DND-41 (cell line): Measurements from ENCODE around the gene MYO1D.

Experiments
- ATAC-seq: fragments of 200-7000 bp; cut with Tn5 transposase; 3 replicates; pipeline ENCODE4 v1.9.1; 2021; ENCODE audit warnings: low read depth; ENCODE audit not compliant: insufficient read depth
- DNase-seq: peaks from one replicate; pipeline ENCODE4 v3.0.0-alpha.2; 2020
- H2AFZ ChIP-seq: 2 replicates; pipeline ENCODE4 v1.6.0; 2012; ENCODE audit warnings: low read depth, low read length
- H3K27ac ChIP-seq: 2 replicates; pipeline ENCODE4 v1.5.1; 2012; ENCODE audit warnings: low read length, inconsistent platforms
- H3K27me3 ChIP-seq: fragments of 200-600 bp; sonication (generic); 2 replicates; pipeline ENCODE4 v1.6.0; 2012; ENCODE audit warnings: low read length, mild to moderate bottlenecking, inconsistent platforms; ENCODE audit not compliant: insufficient read depth, poor library complexity
- H3K36me3 ChIP-seq: 2 replicates; pipeline ENCODE4 v1.5.1; 2012; ENCODE audit warnings: low read length, inconsistent platforms; ENCODE audit not compliant: insufficient read depth
- H3K4me1 ChIP-seq: 2 replicates; pipeline ENCODE4 v1.5.1; 2012; ENCODE audit warnings: mild to moderate bottlenecking, low read length; ENCODE audit not compliant: insufficient read depth
- H3K4me2 ChIP-seq: 2 replicates; pipeline ENCODE4 v1.6.0; 2012; ENCODE audit warnings: mild to moderate bottlenecking, moderate library complexity, low read length, inconsistent platforms; ENCODE audit not compliant: insufficient read depth
- H3K4me3 ChIP-seq, 2 experiments: fragments of 200-600 bp in 1 of 2; shearing (Covaris generic) in 1 of 2; 2 replicates each; pipeline ENCODE4 v1.5.1; 2012 to 2016; ENCODE audit warnings: inconsistent platforms in 2 of 2, low read length in 2 of 2, mild to moderate bottlenecking in 2 of 2, low read depth in 1 of 2, moderate library complexity in 1 of 2
- H3K79me2 ChIP-seq: 2 replicates; pipeline ENCODE4 v1.6.0; 2012; ENCODE audit warnings: low read length, inconsistent platforms; ENCODE audit not compliant: insufficient read depth
- H3K9ac ChIP-seq: 2 replicates; pipeline ENCODE4 v1.6.0; 2012; ENCODE audit warnings: low read depth, mild to moderate bottlenecking, inconsistent platforms, low read length, moderate library complexity
- H3K9me3 ChIP-seq: 2 replicates; pipeline ENCODE4 v1.5.1; 2012; ENCODE audit warnings: low read length, moderate library complexity, mild to moderate bottlenecking, inconsistent platforms; ENCODE audit not compliant: insufficient read depth, severe bottlenecking
- H4K20me1 ChIP-seq: 2 replicates; pipeline ENCODE4 v1.6.0; 2012; ENCODE audit warnings: low read length; ENCODE audit not compliant: insufficient read depth
- EZH2 ChIP-seq: IDR thresholded peaks from 3 replicates; pipeline ENCODE4 v1.6.1; 2012; ENCODE audit warnings: borderline replicate concordance, low read depth, mild to moderate bottlenecking, moderate library complexity, low read length, inconsistent platforms; ENCODE audit not compliant: severe bottlenecking
- TF ChIP-seq, protein P1 (sequence below): IDR thresholded peaks from 2 replicates; pipeline ENCODE4 v1.5.1; 2012; ENCODE audit warnings: borderline replicate concordance, low read length, moderate library complexity, mild to moderate bottlenecking; ENCODE audit not compliant: poor library complexity, severe bottlenecking; ENCODE audit errors: extremely low read depth

Gene MYO1D

DNA sequence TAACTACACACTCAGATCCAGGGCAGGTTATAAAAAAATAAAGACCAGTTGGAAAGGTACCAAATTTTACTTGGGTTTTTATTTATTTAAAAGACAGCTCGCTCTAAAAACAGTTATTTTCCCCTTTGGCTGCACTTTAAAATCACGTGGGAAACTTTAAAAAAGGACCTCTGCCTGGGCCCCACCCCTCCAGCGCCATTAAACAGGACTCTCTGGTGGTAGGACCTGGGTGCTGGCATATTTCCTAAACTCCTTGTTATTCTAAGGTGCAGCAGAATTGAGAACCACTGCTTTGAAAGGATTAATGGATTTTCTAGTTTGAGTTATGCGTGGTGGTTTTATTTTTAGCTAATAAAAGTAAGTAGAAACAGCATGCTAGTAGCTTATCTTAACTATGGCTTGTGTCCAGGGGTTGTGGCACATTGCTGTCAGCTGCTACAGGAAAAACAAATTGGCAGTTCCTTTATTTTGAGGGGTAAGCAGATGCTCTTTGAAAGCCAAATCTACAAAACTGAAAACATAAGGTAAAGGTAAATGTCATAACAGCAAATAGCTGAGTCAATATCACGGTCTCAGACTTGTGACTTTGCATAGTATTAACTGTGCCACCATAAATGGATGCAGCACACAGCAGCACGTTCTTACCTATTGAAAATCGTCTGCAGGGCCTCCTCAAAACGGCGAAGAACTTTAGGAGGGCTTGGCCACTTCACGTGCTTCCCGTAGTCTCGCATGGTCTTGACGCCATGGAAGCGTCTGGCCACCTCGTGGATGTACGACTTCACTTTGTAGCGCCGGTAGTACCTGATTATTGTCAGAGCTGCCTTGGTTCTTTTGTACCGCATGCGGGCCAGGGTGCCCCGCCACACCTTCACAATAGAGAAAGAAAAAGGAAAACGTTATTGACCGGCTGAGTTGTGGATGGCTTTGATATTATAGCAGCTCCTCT, 218.2 kb downstream of the MYO1D start:
- H3K27ac ChIP-seq = no peak overlapping the region
- no peak overlapping the region for H3K9ac ChIP-seq
- H2AFZ ChIP-seq = no peak overlapping the region
- no peak overlapping the region for H3K4me3 ChIP-seq
- H3K27me3 ChIP-seq = peaks cover 6% of the 10 kb centered on the region
- H3K9me3 ChIP-seq = no peaks in the 10 kb centered on the region
- no peaks in the 10 kb centered on the region for H3K36me3 ChIP-seq
- H3K4me1 ChIP-seq = no peaks in the 10 kb centered on the region
- no peak overlapping the region for H3K4me2 ChIP-seq
- DNase-seq = no peak
- no peaks in the 10 kb centered on the region for H3K79me2 ChIP-seq
- no peak for ATAC-seq
- TF ChIP-seq, protein P1, sequence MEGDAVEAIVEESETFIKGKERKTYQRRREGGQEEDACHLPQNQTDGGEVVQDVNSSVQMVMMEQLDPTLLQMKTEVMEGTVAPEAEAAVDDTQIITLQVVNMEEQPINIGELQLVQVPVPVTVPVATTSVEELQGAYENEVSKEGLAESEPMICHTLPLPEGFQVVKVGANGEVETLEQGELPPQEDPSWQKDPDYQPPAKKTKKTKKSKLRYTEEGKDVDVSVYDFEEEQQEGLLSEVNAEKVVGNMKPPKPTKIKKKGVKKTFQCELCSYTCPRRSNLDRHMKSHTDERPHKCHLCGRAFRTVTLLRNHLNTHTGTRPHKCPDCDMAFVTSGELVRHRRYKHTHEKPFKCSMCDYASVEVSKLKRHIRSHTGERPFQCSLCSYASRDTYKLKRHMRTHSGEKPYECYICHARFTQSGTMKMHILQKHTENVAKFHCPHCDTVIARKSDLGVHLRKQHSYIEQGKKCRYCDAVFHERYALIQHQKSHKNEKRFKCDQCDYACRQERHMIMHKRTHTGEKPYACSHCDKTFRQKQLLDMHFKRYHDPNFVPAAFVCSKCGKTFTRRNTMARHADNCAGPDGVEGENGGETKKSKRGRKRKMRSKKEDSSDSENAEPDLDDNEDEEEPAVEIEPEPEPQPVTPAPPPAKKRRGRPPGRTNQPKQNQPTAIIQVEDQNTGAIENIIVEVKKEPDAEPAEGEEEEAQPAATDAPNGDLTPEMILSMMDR = no peak
- no peak for TF ChIP-seq EZH2
- H4K20me1 ChIP-seq = no peaks in the 10 kb centered on the region

DNA sequence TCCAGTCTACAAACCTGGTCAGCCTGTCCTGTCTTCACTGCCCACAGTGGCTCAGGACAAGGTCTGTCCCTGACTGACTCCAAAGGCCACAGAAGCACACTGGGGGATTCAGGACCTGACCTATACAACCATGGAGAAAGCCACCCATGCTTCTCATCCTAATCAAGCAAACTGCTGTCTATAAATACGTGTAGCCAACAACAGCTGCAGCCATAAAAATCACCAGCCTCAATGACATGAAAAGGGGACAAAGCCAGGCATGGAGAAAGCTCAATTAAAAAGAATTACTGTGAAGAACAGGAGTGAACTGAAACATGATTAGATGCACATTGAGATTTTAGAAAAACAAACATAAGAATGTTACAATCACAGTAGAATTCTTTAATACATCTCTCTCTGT, 220.0 kb downstream of the MYO1D start:
- no peaks in the 10 kb centered on the region for H3K36me3 ChIP-seq
- no peak for DNase-seq
- TF ChIP-seq EZH2 = no peak
- TF ChIP-seq, protein P1 = no peak

DNA sequence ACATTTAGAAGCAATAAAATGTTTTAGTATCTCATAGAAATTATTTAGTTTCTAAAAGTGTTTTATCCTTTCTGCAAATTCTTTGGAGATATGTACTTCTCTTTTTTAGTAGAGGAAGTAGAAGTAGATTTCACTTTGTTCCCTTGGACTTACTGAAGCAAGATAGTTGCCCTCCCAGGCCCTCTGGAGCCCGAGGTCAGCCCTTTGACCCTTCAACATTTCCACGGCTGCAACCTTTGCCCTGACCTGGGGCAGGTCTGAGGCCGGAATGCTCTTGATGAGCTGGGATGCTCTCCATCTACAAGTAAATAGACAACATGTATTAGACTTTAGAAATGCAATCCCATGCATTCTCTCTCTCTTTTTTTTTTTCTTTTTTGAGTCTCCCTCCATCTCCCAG, 222.6 kb downstream of the MYO1D start:
- DNase-seq (no peak), ATAC-seq (no peak)
- Histone ChIP-seq H3K36me3 (no peaks in the 10 kb centered on the region), H3K4me3 (no peak overlapping the region), H3K27ac (no peak overlapping the region), H3K9ac (no peak overlapping the region), H3K4me2 (no peak overlapping the region), H3K79me2 (no peaks in the 10 kb centered on the region), H4K20me1 (no peaks in the 10 kb centered on the region), H3K4me1 (no peaks in the 10 kb centered on the region), H3K27me3 (peaks cover 6% of the 10 kb centered on the region), H2AFZ (no peak overlapping the region), H3K9me3 (no peaks in the 10 kb centered on the region)
- no peak for TF ChIP-seq EZH2
- TF ChIP-seq, protein P1 = no peak

More for the DNA sequence above, 220.0 kb downstream of the MYO1D start:
- no peak for ATAC-seq
- Histone ChIP-seq H3K27me3 (peaks cover 6% of the 10 kb centered on the region), H3K9me3 (no peaks in the 10 kb centered on the region), H3K4me2 (no peak overlapping the region), H4K20me1 (no peaks in the 10 kb centered on the region), H3K79me2 (no peaks in the 10 kb centered on the region), H2AFZ (no peak overlapping the region), H3K4me3 (no peak overlapping the region), H3K4me1 (no peaks in the 10 kb centered on the region), H3K9ac (no peak overlapping the region), H3K27ac (no peak overlapping the region)
